ENCODE results near the gene SEC14L2. TPM values are rescaled to one million over a fixed set of nuclear protein-coding genes. Genes with fewer than 3 reads are reported as not detected.

Gene SEC14L2
- total RNA-seq, 1 donor from 2014 or later, result 14.5 TPM

DNA sequence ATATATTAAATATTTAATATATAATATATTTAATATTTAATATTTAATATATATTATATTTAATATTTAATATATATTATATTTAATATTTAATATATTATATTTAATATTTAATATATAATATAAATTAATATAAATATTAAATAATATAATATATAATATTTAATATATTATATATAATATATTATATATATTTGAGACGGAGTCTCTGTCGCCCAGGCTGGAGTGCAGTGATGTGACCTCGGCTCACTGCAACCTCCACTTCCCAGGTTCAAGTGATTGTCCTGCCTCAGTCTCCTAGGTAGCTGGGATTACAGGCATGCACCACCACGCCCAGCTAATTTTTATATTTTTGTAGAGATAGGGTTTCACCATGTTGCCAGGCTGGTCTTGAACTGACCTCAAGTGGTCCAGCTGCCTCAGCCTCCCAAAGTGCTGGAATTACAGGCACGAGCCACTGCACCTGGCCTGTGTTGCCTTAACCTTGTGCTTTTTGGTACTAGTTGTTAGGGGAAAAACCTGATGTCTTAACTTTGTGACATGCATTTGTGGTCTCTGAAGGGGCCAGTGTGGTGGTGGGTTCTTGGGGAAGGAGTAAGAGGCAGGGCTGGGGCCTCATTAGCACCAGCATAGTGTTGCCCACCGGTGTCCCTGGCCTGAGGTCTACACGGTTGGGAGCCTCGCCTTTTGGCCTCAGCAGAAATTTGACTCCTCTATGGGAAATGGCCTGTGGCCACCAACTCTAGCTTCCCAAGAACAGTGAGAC, 58.4 kb downstream of the SEC14L2 start:
- Mint-ChIP-seq H3K4me3 (ENCODE audit: unreplicated experiment) (no peak overlapping the region), H3K4me1 (ENCODE audit: low read depth, unreplicated experiment) (no peaks in the 10 kb centered on the region), H3K27ac (ENCODE audit: unreplicated experiment) (no peak overlapping the region), H3K9me3 (ENCODE audit: unreplicated experiment) (no peaks in the 10 kb centered on the region), H3K36me3 (ENCODE audit: low read depth, unreplicated experiment) (no peaks in the 10 kb centered on the region), H3K27me3 (ENCODE audit: low read depth, unreplicated experiment) (peaks cover 11% of the 10 kb centered on the region)
- no peak overlapping the region for H3K4me2 ChIP-seq (ENCODE audit: low read length)
- no peaks in the 10 kb centered on the region for H3K27me3 ChIP-seq (ENCODE audit: insufficient read depth, low read length)
- H3K9me3 ChIP-seq (ENCODE audit: insufficient read depth, low read depth, low read length), result peaks cover 3% of the 10 kb centered on the region
- H3K4me3 ChIP-seq (ENCODE audit: insufficient read depth, low read depth, low read length), result no peak overlapping the region
- no peak for TF ChIP-seq EZH2 (IDR thresholded peaks at IDR 0.05; ENCODE audit: insufficient read depth, low read length)
- TF ChIP-seq, protein P1, sequence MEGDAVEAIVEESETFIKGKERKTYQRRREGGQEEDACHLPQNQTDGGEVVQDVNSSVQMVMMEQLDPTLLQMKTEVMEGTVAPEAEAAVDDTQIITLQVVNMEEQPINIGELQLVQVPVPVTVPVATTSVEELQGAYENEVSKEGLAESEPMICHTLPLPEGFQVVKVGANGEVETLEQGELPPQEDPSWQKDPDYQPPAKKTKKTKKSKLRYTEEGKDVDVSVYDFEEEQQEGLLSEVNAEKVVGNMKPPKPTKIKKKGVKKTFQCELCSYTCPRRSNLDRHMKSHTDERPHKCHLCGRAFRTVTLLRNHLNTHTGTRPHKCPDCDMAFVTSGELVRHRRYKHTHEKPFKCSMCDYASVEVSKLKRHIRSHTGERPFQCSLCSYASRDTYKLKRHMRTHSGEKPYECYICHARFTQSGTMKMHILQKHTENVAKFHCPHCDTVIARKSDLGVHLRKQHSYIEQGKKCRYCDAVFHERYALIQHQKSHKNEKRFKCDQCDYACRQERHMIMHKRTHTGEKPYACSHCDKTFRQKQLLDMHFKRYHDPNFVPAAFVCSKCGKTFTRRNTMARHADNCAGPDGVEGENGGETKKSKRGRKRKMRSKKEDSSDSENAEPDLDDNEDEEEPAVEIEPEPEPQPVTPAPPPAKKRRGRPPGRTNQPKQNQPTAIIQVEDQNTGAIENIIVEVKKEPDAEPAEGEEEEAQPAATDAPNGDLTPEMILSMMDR (IDR thresholded peaks at IDR 0.05; ENCODE audit: insufficient read depth, low read depth, low read length), result no peak
- no peak overlapping the region for H2AFZ ChIP-seq (ENCODE audit: low read depth, low read length)
- H3K27ac ChIP-seq (ENCODE audit: low read depth, low read length), result no peak overlapping the region
- H3K36me3 ChIP-seq (ENCODE audit: insufficient read depth, low read length), result no peaks in the 10 kb centered on the region
- no peaks in the 10 kb centered on the region for H3K4me1 ChIP-seq (ENCODE audit: insufficient read depth, low read length)
- H4K20me1 ChIP-seq (ENCODE audit: insufficient read depth, low read length), result no peaks in the 10 kb centered on the region
- FAIRE-seq (no peak), DNase-seq (ENCODE audit: low read depth) (no peak)
- no peak overlapping the region for H3K9ac ChIP-seq (ENCODE audit: low read length)
- no peaks in the 10 kb centered on the region for H3K79me2 ChIP-seq (ENCODE audit: insufficient read depth, low read length)

- Histone ChIP-seq H3K9me3 (ENCODE audit: insufficient read depth, low read depth, low read length) (peaks cover 3% of the 10 kb centered on the region), H3K27ac (ENCODE audit: low read depth, low read length) (no peak overlapping the region), H3K36me3 (ENCODE audit: insufficient read depth, low read length) (no peaks in the 10 kb centered on the region), H3K4me3 (ENCODE audit: insufficient read depth, low read depth, low read length) (no peak overlapping the region), H2AFZ (ENCODE audit: low read depth, low read length) (peak overlapping the region; percentile 10), H3K27me3 (ENCODE audit: insufficient read depth, low read length) (peaks cover under 1% of the 10 kb centered on the region), H3K4me2 (ENCODE audit: low read length) (no peak overlapping the region), H4K20me1 (ENCODE audit: insufficient read depth, low read length) (no peaks in the 10 kb centered on the region), H3K9ac (ENCODE audit: low read length) (no peak overlapping the region), H3K79me2 (ENCODE audit: insufficient read depth, low read length) (no peaks in the 10 kb centered on the region), H3K4me1 (ENCODE audit: insufficient read depth, low read length) (no peaks in the 10 kb centered on the region)
- TF ChIP-seq, protein P1 (IDR thresholded peaks at IDR 0.05; ENCODE audit: insufficient read depth, low read depth, low read length), result no peak
- TF ChIP-seq EZH2 (IDR thresholded peaks at IDR 0.05; ENCODE audit: insufficient read depth, low read length), result no peak
- H3K27me3 Mint-ChIP-seq (ENCODE audit: low read depth, unreplicated experiment), result peaks cover 10% of the 10 kb centered on the region
- DNase-seq (ENCODE audit: low read depth) (no peak), FAIRE-seq (no peak)
- H3K4me3 Mint-ChIP-seq (ENCODE audit: unreplicated experiment), result no peak overlapping the region
- no peaks in the 10 kb centered on the region for H3K36me3 Mint-ChIP-seq (ENCODE audit: low read depth, unreplicated experiment)
- peak overlapping the region; percentile 38 for H3K27ac Mint-ChIP-seq (ENCODE audit: unreplicated experiment)
- H3K4me1 Mint-ChIP-seq (ENCODE audit: low read depth, unreplicated experiment), result no peaks in the 10 kb centered on the region
- no peaks in the 10 kb centered on the region for H3K9me3 Mint-ChIP-seq (ENCODE audit: unreplicated experiment)
These were observed 61.2 kb downstream of the SEC14L2 start for GRCh38 chr22:30457981-30458380.

Data from astrocyte (in vitro differentiated cells and primary cell).